Measurements from ENCODE around the gene TLR5. TPM values are rescaled to one million over a fixed set of nuclear protein-coding genes. Genes with fewer than 3 reads are reported as not detected.

The TLR5 gene
- total RNA-seq, 1 experiment from 2014 or later = 0.21 TPM

DNA sequence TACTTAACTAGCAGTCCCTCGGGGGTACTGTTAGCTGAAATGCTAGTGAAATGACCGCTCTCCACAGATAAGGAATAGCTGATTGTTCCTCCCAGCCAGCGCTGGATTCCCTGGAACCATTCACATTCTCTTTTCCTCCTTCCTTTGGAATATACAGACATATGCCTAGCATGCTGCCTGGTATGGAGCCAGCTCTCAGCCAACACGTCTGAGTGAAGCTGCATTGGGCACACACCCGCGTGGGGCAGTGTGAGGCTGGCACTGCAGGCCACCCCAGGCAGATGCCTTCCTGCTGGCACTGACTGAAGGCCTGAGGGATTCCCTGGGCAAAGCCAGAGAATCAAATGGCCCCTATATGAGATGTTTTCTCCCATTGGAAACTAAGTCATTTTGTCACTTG lies 66.7 kb downstream of the TLR5 start:
- BruUV-seq (replicated peaks) = no TSS peak
- H3K36me3 ChIP-seq (ENCODE audit: control insufficient read depth, insufficient read depth, low read length) = no peaks in the 10 kb centered on the region
- DNase-seq (ENCODE audit: low read depth, low spot score) = no peak
- peaks cover 7% of the 10 kb centered on the region; the same call in 1 of the 2 replicates for H3K27me3 ChIP-seq (ENCODE audit: control insufficient read depth, insufficient read depth, low read length)
- no peaks in the 10 kb centered on the region for H3K9me3 ChIP-seq (ENCODE audit: control insufficient read depth, insufficient read depth, low read depth, low read length)
- in situ Hi-C loops (cut with HindIII; ENCODE audit: low pct_unique_long_range_greater_than_20kb, low sequenced_read_pairs) = loop anchor here (25.0 kb wide), 1 partner anchor 339 kb away; the partner anchor contains the start of gene FAM177B
- no peaks in the 10 kb centered on the region for H3K4me1 ChIP-seq (ENCODE audit: control insufficient read depth, insufficient read depth, low read length)
- TF ChIP-seq POLR2AphosphoS5 (IDR thresholded peaks at IDR 0.05; ENCODE audit: low read depth, low read length) (no peak), TCF7L2 (IDR thresholded peaks at IDR 0.05; ENCODE audit: low read depth, low read length) (no peak), CTCF (IDR thresholded peaks at IDR 0.05) (no peak), SIN3A (IDR thresholded peaks at IDR 0.05; ENCODE audit: borderline replicate concordance, insufficient read depth, low read depth, low read length) (no peak)
- H3K27ac ChIP-seq (ENCODE audit: low read length) = no peak overlapping the region
- ChIA-PET CTCF (no interaction called here), POLR2A (no interaction called here)
- ATAC-seq = no peak
- no peak overlapping the region for H3K4me3 ChIP-seq (ENCODE audit: low read depth in 2 of 2, low read length in 2 of 2)
- intact Hi-C loops (cut with micrococcal nuclease; ENCODE audit: unreplicated experiment) = no loop called here

GRCh38 chr1:223075834-223076233 lies 67.2 kb downstream of the TLR5 start:
- H3K27me3 ChIP-seq (ENCODE audit: control insufficient read depth, insufficient read depth, low read length) = peaks cover 7% of the 10 kb centered on the region; the same call in 1 of the 2 replicates
- no peaks in the 10 kb centered on the region for H3K36me3 ChIP-seq (ENCODE audit: control insufficient read depth, insufficient read depth, low read length)
- no peaks in the 10 kb centered on the region for H3K4me1 ChIP-seq (ENCODE audit: control insufficient read depth, insufficient read depth, low read length)
- no peak for DNase-seq (ENCODE audit: low read depth, low spot score)
- in situ Hi-C loops (cut with HindIII; ENCODE audit: low pct_unique_long_range_greater_than_20kb, low sequenced_read_pairs) = loop anchor here (25.0 kb wide), 1 partner anchor 339 kb away; the partner anchor contains the start of gene FAM177B
- CTCF ChIA-PET = no interaction called here
- intact Hi-C loops (cut with micrococcal nuclease; ENCODE audit: unreplicated experiment) = no loop called here
- POLR2A ChIA-PET = no interaction called here
- no peak overlapping the region for H3K4me3 ChIP-seq (ENCODE audit: low read depth in 2 of 2, low read length in 2 of 2)
- no peak for TF ChIP-seq SIN3A (IDR thresholded peaks at IDR 0.05; ENCODE audit: borderline replicate concordance, insufficient read depth, low read depth, low read length)
- TF ChIP-seq, protein P1, sequence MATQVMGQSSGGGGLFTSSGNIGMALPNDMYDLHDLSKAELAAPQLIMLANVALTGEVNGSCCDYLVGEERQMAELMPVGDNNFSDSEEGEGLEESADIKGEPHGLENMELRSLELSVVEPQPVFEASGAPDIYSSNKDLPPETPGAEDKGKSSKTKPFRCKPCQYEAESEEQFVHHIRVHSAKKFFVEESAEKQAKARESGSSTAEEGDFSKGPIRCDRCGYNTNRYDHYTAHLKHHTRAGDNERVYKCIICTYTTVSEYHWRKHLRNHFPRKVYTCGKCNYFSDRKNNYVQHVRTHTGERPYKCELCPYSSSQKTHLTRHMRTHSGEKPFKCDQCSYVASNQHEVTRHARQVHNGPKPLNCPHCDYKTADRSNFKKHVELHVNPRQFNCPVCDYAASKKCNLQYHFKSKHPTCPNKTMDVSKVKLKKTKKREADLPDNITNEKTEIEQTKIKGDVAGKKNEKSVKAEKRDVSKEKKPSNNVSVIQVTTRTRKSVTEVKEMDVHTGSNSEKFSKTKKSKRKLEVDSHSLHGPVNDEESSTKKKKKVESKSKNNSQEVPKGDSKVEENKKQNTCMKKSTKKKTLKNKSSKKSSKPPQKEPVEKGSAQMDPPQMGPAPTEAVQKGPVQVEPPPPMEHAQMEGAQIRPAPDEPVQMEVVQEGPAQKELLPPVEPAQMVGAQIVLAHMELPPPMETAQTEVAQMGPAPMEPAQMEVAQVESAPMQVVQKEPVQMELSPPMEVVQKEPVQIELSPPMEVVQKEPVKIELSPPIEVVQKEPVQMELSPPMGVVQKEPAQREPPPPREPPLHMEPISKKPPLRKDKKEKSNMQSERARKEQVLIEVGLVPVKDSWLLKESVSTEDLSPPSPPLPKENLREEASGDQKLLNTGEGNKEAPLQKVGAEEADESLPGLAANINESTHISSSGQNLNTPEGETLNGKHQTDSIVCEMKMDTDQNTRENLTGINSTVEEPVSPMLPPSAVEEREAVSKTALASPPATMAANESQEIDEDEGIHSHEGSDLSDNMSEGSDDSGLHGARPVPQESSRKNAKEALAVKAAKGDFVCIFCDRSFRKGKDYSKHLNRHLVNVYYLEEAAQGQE (IDR thresholded peaks at IDR 0.05; ENCODE audit: insufficient read depth in 1 of 2, low read depth in 2 of 2, low read length in 1 of 2) = no peak
- no peak for TF ChIP-seq TCF7L2 (IDR thresholded peaks at IDR 0.05; ENCODE audit: low read depth, low read length)
- no peak for ATAC-seq
- no peak overlapping the region for H3K27ac ChIP-seq (ENCODE audit: low read length)
- H3K9me3 ChIP-seq (ENCODE audit: control insufficient read depth, insufficient read depth, low read depth, low read length) = no peaks in the 10 kb centered on the region
- BruUV-seq (replicated peaks) = no TSS peak

DNA sequence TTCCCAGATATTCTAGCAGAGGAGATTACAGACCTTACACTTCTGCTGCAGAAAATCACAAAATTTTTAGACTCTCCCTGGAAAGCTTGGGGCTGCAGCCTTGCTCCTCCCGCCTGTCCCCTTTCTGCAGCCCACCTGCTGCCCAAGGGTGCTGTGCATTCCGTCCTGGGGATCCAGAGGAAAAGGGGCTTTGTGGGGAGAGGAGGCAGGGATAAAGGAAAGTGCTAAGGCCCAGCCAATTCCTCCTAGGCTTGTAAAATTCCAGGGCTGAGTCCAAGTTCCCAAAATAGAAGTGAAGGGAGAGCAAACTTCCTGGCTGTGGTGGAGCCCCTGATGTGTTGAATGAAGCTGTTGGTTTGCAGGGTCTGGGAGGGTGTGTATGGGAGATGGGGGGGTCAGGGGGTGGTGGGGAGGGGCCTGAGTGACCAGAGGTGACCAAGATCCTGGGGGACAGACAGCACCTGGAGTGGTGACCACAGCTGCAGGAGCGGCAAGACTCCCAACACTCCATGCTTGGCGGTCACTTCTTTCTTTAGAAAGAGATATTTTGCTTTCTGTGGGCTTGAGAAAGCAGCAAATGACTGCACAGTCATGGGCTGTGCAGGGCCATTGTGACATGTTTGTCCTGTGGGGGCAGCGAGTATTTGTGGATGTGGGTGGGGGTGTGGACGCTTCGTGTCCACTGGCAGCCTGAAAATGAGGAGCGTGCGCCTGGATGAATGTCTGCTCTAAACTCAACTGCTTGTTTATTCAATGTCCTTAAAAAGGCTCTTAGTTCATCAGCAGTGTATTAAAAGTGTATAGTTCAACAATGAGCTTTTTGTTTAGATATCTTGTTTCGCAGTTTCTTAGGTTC lies 68.4 kb downstream of the TLR5 start:
- ATAC-seq (no peak), DNase-seq (ENCODE audit: low read depth, low spot score) (no peak)
- no peak overlapping the region for H3K27ac ChIP-seq (ENCODE audit: low read length)
- TF ChIP-seq POLR2AphosphoS5 (IDR thresholded peaks at IDR 0.05; ENCODE audit: low read depth, low read length) = no peak
- TF ChIP-seq, protein P1 (IDR thresholded peaks at IDR 0.05; ENCODE audit: insufficient read depth in 1 of 2, low read depth in 2 of 2, low read length in 1 of 2) = no peak
- no peak for TF ChIP-seq CTCF (IDR thresholded peaks at IDR 0.05)
- no peak for TF ChIP-seq SIN3A (IDR thresholded peaks at IDR 0.05; ENCODE audit: borderline replicate concordance, insufficient read depth, low read depth, low read length)
- TF ChIP-seq TCF7L2 (IDR thresholded peaks at IDR 0.05; ENCODE audit: low read depth, low read length) = no peak
- H3K4me3 ChIP-seq (ENCODE audit: low read depth in 2 of 2, low read length in 2 of 2) = no peak overlapping the region
- H3K27me3 ChIP-seq (ENCODE audit: control insufficient read depth, insufficient read depth, low read length) = peaks cover 7% of the 10 kb centered on the region; the same call in 1 of the 2 replicates
- CTCF ChIA-PET = no interaction called here
- in situ Hi-C loops (cut with HindIII; ENCODE audit: low pct_unique_long_range_greater_than_20kb, low sequenced_read_pairs) = loop anchor here (25.0 kb wide), 1 partner anchor 337 kb away; the partner anchor contains the start of gene FAM177B
- H3K9me3 ChIP-seq (ENCODE audit: control insufficient read depth, insufficient read depth, low read depth, low read length) = no peaks in the 10 kb centered on the region
- POLR2A ChIA-PET = no interaction called here
- H3K4me1 ChIP-seq (ENCODE audit: control insufficient read depth, insufficient read depth, low read length) = no peaks in the 10 kb centered on the region
- intact Hi-C loops (cut with micrococcal nuclease; ENCODE audit: unreplicated experiment) = no loop called here
- H3K36me3 ChIP-seq (ENCODE audit: control insufficient read depth, insufficient read depth, low read length) = no peaks in the 10 kb centered on the region
- no TSS peak for BruUV-seq (replicated peaks)

Data from Panc1 (cell line).